Stimulated activated CD8-positive, alpha-beta memory T cell treated with anti-CD3 and anti-CD28 coated beads, Interleukin-15, amount 100 ng/mL, for 4 hours (primary cell): ENCODE measurements around the gene KY.

Source experiments
- DNase-seq, 2 donors: peaks; one replicate each; pipeline ENCODE4 v3.0.0-alpha.2; 2020; ENCODE audit warnings: low read depth in 2 of 2

Gene KY

GRCh38 chr3:134675726-134676256, 25.0 kb upstream of the KY start:
- DNase-seq = no peak

GRCh38 chr3:134672571-134672970, 21.7 kb upstream of the KY start:
- no peak for DNase-seq

GRCh38 chr3:134667956-134668355, 17.1 kb upstream of the KY start:
- DNase-seq = no peak

- DNase-seq = no peak
Observed at GRCh38 chr3:134667406-134667805, 16.6 kb upstream of the KY start.

- DNase-seq = no peak
Observed at GRCh38 chr3:134666885-134667284, 16.1 kb upstream of the KY start.

GRCh38 chr3:134666466-134666865, 15.6 kb upstream of the KY start:
- DNase-seq = no peak

- no peak for DNase-seq
Observed at GRCh38 chr3:134666052-134666451, 15.2 kb upstream of the KY start.

GRCh38 chr3:134665243-134665642, 14.4 kb upstream of the KY start:
- no peak for DNase-seq

- DNase-seq = no peak
Observed at GRCh38 chr3:134663721-134664456, 13.1 kb upstream of the KY start.

- DNase-seq = no peak
Observed at GRCh38 chr3:134660046-134660441, 9.2 kb upstream of the KY start.

GRCh38 chr3:134659391-134660045, 8.7 kb upstream of the KY start:
- no peak for DNase-seq

- DNase-seq = no peak
Observed at GRCh38 chr3:134658555-134658954, 7.7 kb upstream of the KY start.

GRCh38 chr3:134656211-134656800, 5.5 kb upstream of the KY start:
- DNase-seq = no peak

GRCh38 chr3:134655706-134656105, 4.9 kb upstream of the KY start:
- no peak for DNase-seq

- no peak for DNase-seq
Observed at GRCh38 chr3:134654031-134654430, 3.2 kb upstream of the KY start.

GRCh38 chr3:134652886-134653630, 2.2 kb upstream of the KY start:
- no peak for DNase-seq

GRCh38 chr3:134652409-134652831, 1.6 kb upstream of the KY start:
- DNase-seq = no peak

- no peak for DNase-seq
Observed at GRCh38 chr3:134651347-134652041, 672 bp upstream of the KY start.

GRCh38 chr3:134649106-134649705, 1.6 kb downstream of the KY start:
- DNase-seq = no peak

- no peak for DNase-seq
Observed at GRCh38 chr3:134647902-134648760, 2.7 kb downstream of the KY start.
